GM12865 (cell line): ENCODE results near the gene PDGFA.

Experiments
- DNase-seq: peaks from one replicate; pipeline ENCODE4 v3.0.0; 2010; ENCODE audit warnings: low read depth
- H3K4me3 ChIP-seq: 2 replicates; pipeline ENCODE4 v1.5.1; 2011; ENCODE audit warnings: mild to moderate bottlenecking, low read depth, low read length, control low read depth
- CTCF ChIP-seq: IDR thresholded peaks from 2 replicates; pipeline ENCODE4 v1.5.1; 2011; ENCODE audit warnings: low read length, control low read depth, low read depth, inconsistent platforms; ENCODE audit not compliant: insufficient read depth; ENCODE audit errors: missing control alignments

The PDGFA gene

DNA sequence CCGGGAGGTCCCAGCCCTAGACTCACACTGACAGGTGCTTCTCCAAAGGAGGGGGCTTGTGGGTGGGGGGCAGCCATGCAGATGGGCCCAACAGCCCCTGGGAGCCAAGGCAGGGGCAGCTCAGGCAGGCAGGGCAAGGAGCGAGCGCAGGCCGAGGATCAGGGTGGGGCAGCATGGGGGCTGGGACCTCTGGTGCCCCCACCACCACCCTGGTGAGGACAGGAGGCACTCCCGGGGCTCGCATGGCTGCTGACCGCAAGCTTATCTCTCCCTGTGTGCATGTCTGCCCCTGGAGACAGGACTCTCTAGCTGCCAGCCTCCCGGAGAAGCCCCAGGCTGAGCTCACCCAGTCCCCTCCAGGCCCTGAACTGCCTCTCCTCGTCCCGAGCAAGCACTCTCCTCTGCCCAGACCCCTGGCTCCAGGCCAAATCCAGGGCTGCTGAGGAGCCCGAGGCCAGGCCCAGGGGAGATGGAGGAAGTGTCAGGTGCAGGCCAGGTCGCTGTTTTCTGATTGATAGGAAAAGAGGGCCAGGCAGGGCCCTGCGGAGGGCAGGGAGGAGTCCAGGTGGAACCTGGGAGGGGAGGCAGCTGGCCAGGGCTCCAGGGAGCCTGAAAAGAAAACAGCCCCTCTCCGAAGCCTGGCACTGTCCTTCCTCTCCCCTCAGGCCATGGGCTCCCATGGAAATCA is 39.0 kb downstream of the PDGFA start:
- no peak for TF ChIP-seq CTCF
- no peak for DNase-seq
- no peak overlapping the region for H3K4me3 ChIP-seq

GRCh38 chr7:479948-480499 is 39.6 kb downstream of the PDGFA start:
- no peak overlapping the region for H3K4me3 ChIP-seq
- no peak for DNase-seq
- no peak for TF ChIP-seq CTCF

GRCh38 chr7:479115-479947 is 40.3 kb downstream of the PDGFA start:
- TF ChIP-seq CTCF, result no peak
- H3K4me3 ChIP-seq, result no peak overlapping the region
- DNase-seq, result no peak

- DNase-seq, result no peak
- no peak for TF ChIP-seq CTCF
- no peak overlapping the region for H3K4me3 ChIP-seq
Measured at GRCh38 chr7:477626-478220, 41.9 kb downstream of the PDGFA start.

DNA sequence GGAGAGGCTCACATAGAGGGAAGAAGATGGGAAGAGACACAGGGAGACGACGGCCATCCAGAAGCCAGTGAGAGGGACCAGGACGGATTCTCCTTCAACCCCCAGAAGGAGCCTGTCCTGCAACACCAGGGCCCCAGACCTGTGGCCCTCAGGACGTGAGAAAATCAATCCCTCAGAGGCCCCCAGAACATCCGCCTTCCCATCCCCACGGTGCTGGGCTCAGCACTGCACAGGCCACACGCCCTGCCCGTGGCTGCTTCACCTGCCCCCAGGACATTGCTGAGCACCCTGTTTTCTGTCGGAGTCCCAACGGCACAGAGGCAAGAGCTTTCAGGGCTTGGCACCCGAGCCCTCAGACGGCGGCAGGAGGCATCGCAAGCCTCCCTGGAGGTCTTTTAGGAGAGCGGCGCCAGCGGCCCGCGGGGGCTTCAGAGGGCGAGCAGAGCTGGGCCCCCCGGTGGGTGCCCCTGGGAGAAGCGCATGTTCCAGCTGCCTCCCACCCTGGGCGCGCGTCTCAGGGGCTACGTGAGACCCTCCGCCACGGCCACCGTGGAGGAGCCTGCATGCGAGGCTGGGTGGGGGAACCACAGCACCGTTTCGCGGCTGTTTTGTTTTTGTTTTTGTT is 42.8 kb downstream of the PDGFA start:
- DNase-seq, result no peak
- H3K4me3 ChIP-seq, result no peak overlapping the region
- no peak for TF ChIP-seq CTCF

DNA sequence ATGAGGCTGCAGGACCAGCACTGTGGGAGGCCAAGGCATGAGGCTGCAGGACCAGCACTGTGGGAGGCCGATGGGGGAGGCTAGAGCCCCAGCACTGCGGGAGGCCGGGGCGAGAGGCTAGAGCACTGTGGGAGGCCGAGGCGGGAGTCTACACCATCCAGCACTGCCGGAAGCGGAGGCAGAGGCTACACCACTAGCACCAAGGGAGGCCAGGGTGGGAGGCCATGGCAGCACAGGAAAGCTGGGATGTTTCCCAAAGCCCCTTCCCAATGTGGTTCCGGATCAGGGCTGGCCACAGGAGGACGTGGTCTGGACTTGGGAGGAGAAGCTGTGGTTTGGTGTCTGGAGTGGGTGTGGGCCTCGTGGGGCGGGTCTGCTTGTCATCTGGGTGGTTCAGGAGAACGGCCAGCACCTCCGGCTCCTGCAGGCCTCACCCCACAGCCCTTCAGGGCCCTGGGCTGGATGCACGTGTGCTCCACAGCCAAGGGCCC is 43.6 kb downstream of the PDGFA start:
- DNase-seq, result no peak
- H3K4me3 ChIP-seq, result no peak overlapping the region
- no peak for TF ChIP-seq CTCF
